GM21515 (cell line): ENCODE measurements around the gene FBF1.
A peak's percentile ranks its signal among the peaks of the same experiment; 100 is the strongest.
"Not testable (repeated sequence)": the region's sequence is repeated elsewhere in the genome, so short reads cannot be mapped to it uniquely, and the experiment has no call there.

Experiments used
- ATAC-seq: cut with Tn5 transposase; IDR thresholded peaks from one replicate; pipeline ENCODE4 v1.9.1; 2021; ENCODE audit not compliant: unreplicated experiment

FBF1 gene

GRCh38 chr17:75876938-75877751 is 63.7 kb downstream of the FBF1 start:
- no peak for ATAC-seq

DNA sequence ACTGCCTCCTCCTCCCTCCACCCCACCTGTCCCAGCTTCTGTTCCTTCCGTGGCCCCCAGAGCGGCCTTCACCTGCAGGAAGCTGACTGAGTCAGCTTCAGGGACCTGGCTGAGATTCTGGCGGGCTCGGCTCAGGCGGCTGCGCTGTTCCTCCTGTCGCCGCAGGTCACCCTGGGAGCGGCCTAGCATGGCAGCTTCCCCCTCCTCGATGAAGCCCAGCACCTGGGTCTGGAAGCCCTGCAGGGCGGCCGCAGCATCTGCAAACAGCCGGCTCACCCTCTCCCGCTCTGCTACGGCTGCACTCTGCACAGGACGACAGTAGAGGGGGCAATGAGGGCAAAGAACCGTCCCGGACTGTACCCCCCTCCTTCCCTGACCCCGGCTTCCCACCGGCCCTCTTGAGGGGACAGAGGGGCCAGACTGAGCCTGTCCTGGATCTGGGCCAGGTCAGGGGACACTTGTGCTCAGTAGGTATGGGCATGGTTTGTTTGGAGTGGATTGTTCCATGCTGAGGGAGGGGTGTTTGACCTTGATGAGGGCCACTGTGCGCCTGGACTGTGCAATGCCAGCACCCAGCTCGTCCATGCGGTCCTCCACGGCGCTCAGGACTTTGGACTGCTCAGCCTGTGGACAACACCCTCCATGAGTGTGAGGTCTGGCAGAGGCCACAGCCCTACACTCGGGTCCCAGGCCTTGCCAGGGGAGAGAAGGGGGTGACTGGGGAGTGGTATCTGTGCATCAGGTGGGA is 64.5 kb downstream of the FBF1 start:
- ATAC-seq: no peak

DNA sequence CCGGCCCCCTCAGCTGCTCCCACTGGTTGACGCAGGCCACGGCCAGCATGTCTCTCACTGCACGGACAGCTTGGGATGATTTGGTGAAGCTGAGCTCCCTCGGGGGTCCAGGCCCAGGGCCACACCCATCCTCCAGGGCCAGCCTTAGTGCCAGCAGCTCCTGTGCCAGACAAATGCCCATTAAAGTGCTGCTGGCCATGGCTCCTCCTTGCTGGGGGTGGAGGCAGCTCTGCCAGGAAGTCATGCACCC is 65.0 kb downstream of the FBF1 start:
- no peak for ATAC-seq

- ATAC-seq: no peak
These were observed 65.5 kb downstream of the FBF1 start for GRCh38 chr17:75875182-75875939.

GRCh38 chr17:75874323-75875181 is 66.3 kb downstream of the FBF1 start:
- no peak for ATAC-seq

DNA sequence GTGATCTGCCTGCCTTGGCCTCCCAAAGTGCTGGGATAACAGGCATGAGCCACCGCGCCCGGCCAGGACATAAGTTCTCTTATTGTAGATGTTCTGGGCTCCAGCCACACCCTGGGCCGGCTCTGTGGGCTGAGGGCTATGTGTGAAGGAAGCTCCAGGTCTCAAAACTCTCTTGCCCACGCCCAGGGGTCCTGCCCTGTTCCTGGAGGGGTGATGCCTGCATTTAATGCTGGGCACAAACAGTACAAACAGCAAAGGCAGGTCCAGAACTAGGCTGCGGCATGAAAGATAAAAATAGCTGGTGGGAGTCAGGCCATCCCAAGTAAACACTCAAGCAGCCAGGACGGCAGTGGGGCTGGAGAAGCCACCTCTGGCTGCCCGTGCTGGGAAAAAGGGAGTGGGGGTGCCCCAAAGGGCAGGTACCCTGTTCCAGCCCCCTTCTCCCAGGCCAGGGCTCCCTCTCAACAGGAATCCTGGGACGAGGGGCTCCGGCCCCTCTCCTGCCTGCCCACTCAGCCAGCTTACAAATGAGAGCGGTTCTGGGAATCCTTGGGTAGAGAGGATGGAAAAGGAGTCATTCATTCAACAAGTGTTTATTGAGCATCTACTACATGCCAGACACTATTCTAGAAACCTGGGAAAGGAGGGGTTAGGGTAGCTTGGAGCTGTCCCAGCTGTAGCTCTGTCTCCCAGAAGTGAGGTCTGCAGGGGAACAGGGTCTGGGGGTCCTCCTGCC is 67.1 kb downstream of the FBF1 start:
- no peak for ATAC-seq

- no peak for ATAC-seq
These were observed 68.1 kb downstream of the FBF1 start for GRCh38 chr17:75872434-75873351.

- ATAC-seq: not testable (repeated sequence)
These were observed 70.6 kb downstream of the FBF1 start for GRCh38 chr17:75870228-75870627.

DNA sequence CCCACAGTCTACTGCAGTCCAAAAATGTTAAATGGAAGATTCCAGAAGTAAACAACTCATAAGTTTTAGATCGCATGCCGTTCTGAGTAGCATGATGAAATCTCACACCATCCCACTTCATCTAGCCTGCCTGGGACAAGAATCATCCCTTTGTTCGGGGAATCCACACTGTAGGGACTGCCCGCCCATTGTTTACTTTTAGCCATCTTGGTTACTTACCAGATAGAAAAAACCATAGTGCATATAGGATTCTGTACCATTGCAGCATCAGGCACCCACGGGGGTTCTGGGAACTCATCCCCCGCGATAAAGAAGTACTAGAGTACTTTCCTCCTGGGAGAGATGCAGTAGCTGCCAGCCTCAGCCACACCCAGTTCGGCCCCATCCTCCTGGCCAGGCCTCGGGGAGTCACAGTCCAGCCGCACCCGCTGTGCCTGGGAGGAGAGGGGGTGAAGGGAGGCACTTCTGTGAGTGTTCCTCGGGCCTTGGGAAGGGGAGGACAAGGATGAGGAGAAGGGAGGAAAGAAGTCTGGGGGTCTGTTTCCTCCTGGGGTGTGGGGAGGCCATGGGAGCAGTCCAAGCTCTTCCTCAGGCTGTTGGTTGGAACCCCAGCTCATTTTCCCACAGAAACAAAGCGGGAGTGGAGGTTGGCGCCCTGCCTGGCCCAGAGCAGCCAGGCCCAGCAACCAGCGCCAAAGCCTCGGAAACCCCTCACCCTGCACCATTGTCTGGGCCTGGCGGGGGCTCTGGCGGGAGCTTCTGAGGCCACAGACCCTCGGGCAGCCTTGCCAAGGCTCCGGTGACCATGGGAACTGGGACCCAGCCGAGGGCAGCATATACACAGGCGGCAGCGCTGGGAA is 71.3 kb downstream of the FBF1 start:
- no peak for ATAC-seq

GRCh38 chr17:75868730-75869281 is 72.0 kb downstream of the FBF1 start:
- ATAC-seq: not testable (repeated sequence)

DNA sequence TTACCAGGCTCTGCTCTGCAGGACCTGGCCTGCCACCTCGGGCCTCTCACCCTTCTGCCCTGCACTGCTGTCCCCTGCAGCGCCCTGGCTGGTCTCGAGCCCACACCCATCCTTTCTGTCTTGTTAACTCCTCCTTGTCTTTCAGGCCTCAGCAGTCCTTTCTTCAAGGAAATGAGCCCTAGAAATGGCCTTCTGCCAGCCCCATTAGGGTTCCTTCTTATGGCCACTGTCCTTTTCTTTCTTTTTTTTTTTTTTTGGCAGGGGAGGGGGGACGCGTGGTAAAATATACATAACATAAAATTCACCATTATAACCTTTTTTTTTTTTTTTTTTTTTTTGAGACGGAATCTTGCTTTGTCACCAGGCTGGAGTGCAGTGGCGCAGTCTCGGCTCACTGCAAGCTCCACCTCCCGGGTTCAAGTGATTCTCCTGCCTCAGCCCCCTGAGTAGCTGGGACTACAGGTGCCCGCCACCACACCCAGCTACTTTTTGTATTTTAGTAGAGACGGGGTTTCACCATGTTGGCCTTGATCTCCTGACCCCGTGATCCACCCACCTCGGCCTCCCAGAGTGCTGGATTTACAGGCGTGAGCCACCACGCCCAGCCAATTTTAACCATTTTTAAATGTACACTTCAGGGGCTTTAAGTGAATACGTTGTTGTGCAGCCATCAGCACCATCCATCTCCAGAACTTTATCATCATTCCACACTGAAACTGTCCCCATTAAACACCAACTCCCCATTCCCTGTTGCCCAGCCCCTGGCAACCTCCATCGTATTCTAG is 75.2 kb downstream of the FBF1 start:
- ATAC-seq: not testable (repeated sequence)

GRCh38 chr17:75864887-75865286 is 76.0 kb downstream of the FBF1 start:
- peak; percentile 20 for ATAC-seq

DNA sequence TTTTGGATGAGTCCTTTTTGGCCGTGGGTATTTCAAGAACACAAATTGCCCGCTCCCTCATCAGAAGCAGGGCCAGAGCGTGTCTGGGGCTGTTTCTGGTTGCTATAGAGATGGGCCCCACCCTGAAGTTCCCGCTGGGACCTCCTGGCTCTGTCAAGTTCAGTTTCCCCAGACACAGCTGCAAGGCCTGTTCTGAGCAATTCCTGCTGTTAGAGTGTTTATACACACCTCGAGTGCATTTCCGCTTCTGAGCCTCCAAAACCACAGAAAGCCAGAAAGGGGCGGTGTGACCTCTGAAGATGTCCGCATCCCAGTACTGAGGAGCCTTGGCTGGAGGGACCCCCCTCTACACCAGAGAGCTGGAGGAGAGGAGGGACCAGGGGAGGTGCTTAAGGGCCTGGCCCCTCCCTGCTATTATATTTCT is 76.4 kb downstream of the FBF1 start:
- peak; percentile 88 for ATAC-seq

DNA sequence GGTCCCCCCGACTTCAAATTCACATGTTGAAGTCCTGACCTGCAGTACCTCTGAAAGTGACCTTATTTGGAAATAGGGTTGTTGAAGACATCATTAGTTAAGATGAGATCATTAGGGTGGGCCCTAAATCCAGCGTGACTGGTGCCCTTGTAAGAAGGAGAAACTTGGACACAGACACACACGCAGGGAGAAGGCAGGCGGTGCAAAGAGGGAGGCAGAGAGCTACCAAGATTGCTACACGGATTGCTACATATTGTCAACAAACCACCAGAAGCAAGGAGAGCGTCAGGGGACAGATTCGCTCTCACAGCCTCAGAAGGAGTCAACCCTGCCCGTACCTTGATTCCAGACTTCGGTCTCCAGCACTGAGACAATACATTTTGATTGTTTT is 78.9 kb downstream of the FBF1 start:
- no peak for ATAC-seq
